ENCODE measurements around the gene SRC.

DNA sequence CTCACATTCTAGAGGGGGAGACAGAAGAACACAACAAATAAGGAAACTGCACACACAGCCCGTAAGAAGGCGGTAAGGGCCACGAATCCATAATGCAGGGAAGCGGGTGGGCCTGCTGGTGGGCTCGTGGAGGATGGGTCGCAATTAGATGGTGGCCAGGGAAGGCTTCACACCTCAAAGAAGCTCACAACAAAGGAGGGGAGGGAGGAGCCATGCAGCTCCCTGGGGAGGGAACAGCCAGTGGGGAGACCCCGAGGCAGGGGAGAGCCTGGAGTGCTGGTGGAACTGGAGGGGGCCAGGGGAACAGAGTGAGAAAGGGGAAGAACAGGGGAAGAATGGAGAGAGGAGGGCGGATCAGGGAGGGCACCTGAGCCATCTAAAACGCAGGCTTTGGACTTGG, 13.4 kb downstream of the SRC start:
- TF ChIP-seq CTCF (IDR thresholded peaks at IDR 0.05), result no peak
- TF ChIP-seq POLR2A (IDR thresholded peaks at IDR 0.05), result no peak

Measured in thyroid gland (tissue), 4 donors.